ENCODE data around the gene AGK.
"Not testable (repeated sequence)": the region's sequence is repeated elsewhere in the genome, so short reads cannot be mapped to it uniquely, and the experiment has no call there.

Gene AGK

GRCh38 chr7:141641876-141642275 is 90.7 kb downstream of the AGK start:
- TF ChIP-seq CTCF (IDR thresholded peaks at IDR 0.05; ENCODE audit: insufficient read depth, missing control alignments) = no peak
- DNase-seq (ENCODE audit: insufficient read length, low spot score) (no peak), FAIRE-seq (no peak)

DNA sequence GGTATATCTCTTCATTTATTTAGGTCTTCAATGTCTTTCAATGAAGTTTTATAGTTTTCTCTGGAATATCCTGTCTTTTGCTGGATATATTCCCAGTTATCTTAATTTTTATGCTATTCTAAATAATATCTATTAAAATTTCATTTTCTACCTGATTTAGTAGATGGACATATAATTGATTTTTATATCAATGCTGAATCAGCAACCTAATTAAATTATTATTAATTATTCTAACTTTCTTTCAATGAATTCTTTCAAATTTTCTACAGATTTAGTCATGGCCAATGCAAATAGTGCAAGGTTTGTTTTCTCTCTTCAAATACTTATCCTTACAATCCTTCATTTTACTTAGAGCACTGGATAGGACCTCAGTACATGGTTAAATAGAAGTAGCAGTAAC is 94.0 kb downstream of the AGK start:
- FAIRE-seq (no peak), DNase-seq (ENCODE audit: insufficient read length, low spot score) (no peak)
- TF ChIP-seq CTCF (IDR thresholded peaks at IDR 0.05; ENCODE audit: insufficient read depth, missing control alignments) = no peak

DNA sequence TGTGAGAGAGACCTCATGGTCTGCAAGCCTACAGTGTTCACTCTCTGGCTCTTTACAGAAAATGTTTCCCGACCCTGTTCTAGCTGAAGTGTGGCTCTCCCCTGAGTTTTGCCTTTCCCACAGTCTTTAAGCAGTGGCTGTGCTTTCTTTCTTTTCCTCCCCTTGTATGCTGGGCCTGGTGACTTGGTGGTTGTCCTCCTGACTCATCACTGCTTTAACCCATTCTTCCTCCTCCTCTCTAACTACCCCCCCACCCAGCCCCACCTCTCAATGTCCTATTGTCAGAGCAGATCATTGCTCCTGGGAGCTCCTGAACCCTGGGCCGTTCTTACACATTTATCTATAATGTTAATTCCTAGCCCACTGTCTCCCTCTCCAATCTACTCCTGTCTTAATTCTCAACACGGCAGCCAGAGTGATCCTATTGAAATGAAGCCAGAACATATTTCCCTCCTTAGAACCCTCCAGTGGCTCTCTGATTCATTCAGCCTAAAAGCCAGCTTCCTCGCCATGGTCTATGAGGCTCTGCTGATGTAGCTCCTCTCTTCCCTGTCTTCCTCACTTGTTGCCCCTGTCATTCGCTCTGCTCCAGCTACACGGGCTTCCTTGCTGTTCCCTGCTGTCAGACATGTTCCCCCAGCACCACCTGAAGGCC is 95.7 kb downstream of the AGK start:
- no peak for TF ChIP-seq CTCF (IDR thresholded peaks at IDR 0.05; ENCODE audit: insufficient read depth, missing control alignments)
- DNase-seq (ENCODE audit: insufficient read length, low spot score) (no peak), FAIRE-seq (no peak)

DNA sequence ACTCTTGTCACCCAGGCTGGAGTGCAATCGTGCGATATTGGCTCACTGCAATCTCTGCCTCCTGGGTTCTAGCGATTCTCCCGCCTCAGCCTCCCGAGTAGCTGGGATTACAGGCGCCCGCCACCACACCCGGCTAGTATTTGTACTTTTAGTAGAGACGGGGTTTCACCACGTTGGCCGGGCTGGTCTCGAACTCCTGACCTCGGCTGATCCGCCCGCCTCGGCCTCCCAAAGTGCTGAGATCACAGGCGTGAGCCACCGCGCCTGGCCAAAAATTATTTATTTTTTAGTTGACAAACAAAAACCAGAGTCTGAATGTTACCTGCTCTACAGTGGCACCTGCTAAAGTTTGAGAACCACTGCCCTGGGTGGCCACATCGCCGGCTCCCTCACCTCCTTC is 96.5 kb downstream of the AGK start:
- not testable (repeated sequence) for DNase-seq (ENCODE audit: insufficient read length, low spot score); FAIRE-seq

- FAIRE-seq (no peak), DNase-seq (ENCODE audit: insufficient read length, low spot score) (no peak)
Measured at GRCh38 chr7:141648276-141649114, 97.3 kb downstream of the AGK start.

GRCh38 chr7:141649137-141649864 is 98.1 kb downstream of the AGK start:
- DNase-seq (ENCODE audit: insufficient read length, low spot score) (no peak), FAIRE-seq (no peak)
- TF ChIP-seq CTCF (IDR thresholded peaks at IDR 0.05; ENCODE audit: insufficient read depth, missing control alignments) = no peak

More at GRCh38 chr7:141648276-141649114, 97.3 kb downstream of the AGK start:
- TF ChIP-seq CTCF (IDR thresholded peaks at IDR 0.05; ENCODE audit: insufficient read depth, missing control alignments) = no peak

- TF ChIP-seq CTCF (IDR thresholded peaks at IDR 0.05; ENCODE audit: insufficient read depth, missing control alignments) = peak; percentile 92
- DNase-seq (ENCODE audit: insufficient read length, low spot score) = peak; percentile 47
- FAIRE-seq = peak; percentile 74
Measured at GRCh38 chr7:141649865-141650634, 98.8 kb downstream of the AGK start.
